Neural crest cell (in vitro differentiated cells): Measurements from ENCODE around the gene ACTN4. TPM values are rescaled to one million over a fixed set of nuclear protein-coding genes. Genes with fewer than 3 reads are reported as not detected.

ENCODE experiments used
- DNase-seq: peaks from one replicate; pipeline ENCODE4 v3.0.0; 2021; ENCODE audit warnings: low read depth, mixed read lengths, low spot score
- H3K27ac Mint-ChIP-seq: one replicate; pipeline ENCODE4 v1.8.0; 2021; ENCODE audit warnings: mild to moderate bottlenecking, mixed read lengths; ENCODE audit not compliant: unreplicated experiment
- H3K27me3 Mint-ChIP-seq: 2 replicates; pipeline ENCODE4 v1.8.0; 2021; ENCODE audit warnings: low read depth, mild to moderate bottlenecking, mixed read lengths
- H3K36me3 Mint-ChIP-seq: 2 replicates; pipeline ENCODE4 v1.8.0; 2021; ENCODE audit warnings: low read depth, mild to moderate bottlenecking, mixed read lengths
- H3K4me1 Mint-ChIP-seq: 2 replicates; pipeline ENCODE4 v1.8.0; 2021; ENCODE audit warnings: mixed read lengths
- H3K4me3 Mint-ChIP-seq: one replicate; pipeline ENCODE4 v1.8.0; 2021; ENCODE audit warnings: mild to moderate bottlenecking, mixed read lengths
- H3K9me3 Mint-ChIP-seq: 2 replicates; pipeline ENCODE4 v1.8.0; 2021; ENCODE audit warnings: mixed read lengths
- total RNA-seq: library from RNA; stranded (reverse); gene quantifications from 2 replicates; pipeline ENCODE4 v1.2.1, GENCODE V29; 2021
- TF ChIP-seq, protein P1 (sequence below): fragments of 200-600 bp; sonication (generic); conservative IDR thresholded peaks from 2 replicates; pipeline ENCODE4 v1.5.0; 2021; ENCODE audit warnings: antibody characterized with exemption, mild to moderate bottlenecking

ACTN4 gene
- total RNA-seq, 1 donor from 2014 or later = 324 TPM

DNA sequence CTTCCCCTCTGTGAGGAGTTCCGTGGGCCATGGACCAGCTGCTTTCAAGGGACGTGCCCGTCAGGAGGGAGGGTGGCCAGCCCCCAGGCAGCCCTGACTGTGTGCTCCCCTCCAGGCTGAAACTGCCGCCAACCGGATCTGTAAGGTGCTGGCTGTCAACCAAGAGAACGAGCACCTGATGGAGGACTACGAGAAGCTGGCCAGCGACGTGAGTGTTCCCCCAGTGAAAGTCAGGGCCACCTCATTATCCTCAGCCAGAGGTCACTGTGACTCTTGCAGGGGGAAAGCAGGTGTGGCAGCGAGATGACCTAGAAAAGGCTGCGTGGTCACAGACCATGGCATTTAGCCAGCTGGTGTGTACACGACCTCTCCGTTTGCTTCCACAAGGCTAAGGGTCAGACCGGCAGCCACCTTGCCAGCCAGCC, 66.9 kb downstream of the ACTN4 start:
- TF ChIP-seq, protein P1, sequence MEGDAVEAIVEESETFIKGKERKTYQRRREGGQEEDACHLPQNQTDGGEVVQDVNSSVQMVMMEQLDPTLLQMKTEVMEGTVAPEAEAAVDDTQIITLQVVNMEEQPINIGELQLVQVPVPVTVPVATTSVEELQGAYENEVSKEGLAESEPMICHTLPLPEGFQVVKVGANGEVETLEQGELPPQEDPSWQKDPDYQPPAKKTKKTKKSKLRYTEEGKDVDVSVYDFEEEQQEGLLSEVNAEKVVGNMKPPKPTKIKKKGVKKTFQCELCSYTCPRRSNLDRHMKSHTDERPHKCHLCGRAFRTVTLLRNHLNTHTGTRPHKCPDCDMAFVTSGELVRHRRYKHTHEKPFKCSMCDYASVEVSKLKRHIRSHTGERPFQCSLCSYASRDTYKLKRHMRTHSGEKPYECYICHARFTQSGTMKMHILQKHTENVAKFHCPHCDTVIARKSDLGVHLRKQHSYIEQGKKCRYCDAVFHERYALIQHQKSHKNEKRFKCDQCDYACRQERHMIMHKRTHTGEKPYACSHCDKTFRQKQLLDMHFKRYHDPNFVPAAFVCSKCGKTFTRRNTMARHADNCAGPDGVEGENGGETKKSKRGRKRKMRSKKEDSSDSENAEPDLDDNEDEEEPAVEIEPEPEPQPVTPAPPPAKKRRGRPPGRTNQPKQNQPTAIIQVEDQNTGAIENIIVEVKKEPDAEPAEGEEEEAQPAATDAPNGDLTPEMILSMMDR = no peak
- DNase-seq = no peak
- no peak overlapping the region for H3K27ac Mint-ChIP-seq
- no peak overlapping the region for H3K4me3 Mint-ChIP-seq
- H3K27me3 Mint-ChIP-seq = no peaks in the 10 kb centered on the region
- H3K9me3 Mint-ChIP-seq = no peaks in the 10 kb centered on the region
- peaks cover 4% of the 10 kb centered on the region for H3K36me3 Mint-ChIP-seq
- peaks cover 24% of the 10 kb centered on the region for H3K4me1 Mint-ChIP-seq

- Mint-ChIP-seq H3K4me1 (peaks cover 17% of the 10 kb centered on the region), H3K9me3 (no peaks in the 10 kb centered on the region), H3K27me3 (no peaks in the 10 kb centered on the region), H3K27ac (no peak overlapping the region), H3K36me3 (peaks cover under 1% of the 10 kb centered on the region), H3K4me3 (no peak overlapping the region)
- no peak for DNase-seq
- TF ChIP-seq, protein P1 = no peak
These were observed 68.1 kb downstream of the ACTN4 start for GRCh38 chr19:38715555-38715954.

DNA sequence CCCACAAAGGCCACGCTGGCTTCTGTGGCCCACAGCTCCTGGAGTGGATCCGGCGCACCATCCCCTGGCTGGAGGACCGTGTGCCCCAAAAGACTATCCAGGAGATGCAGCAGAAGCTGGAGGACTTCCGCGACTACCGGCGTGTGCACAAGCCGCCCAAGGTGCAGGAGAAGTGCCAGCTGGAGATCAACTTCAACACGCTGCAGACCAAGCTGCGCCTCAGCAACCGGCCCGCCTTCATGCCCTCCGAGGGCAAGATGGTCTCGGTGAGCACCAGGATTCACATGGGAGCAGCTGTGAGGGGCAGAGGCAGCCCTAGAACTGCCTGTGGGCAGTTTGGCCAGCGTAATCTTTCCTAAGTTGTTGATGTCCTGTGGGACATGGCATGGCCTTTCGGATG, 69.6 kb downstream of the ACTN4 start:
- Mint-ChIP-seq H3K27ac (no peak overlapping the region), H3K36me3 (no peaks in the 10 kb centered on the region), H3K27me3 (peaks cover under 1% of the 10 kb centered on the region), H3K4me3 (no peak overlapping the region), H3K4me1 (peaks cover 22% of the 10 kb centered on the region), H3K9me3 (no peaks in the 10 kb centered on the region)
- TF ChIP-seq, protein P1 = no peak
- DNase-seq = no peak

DNA sequence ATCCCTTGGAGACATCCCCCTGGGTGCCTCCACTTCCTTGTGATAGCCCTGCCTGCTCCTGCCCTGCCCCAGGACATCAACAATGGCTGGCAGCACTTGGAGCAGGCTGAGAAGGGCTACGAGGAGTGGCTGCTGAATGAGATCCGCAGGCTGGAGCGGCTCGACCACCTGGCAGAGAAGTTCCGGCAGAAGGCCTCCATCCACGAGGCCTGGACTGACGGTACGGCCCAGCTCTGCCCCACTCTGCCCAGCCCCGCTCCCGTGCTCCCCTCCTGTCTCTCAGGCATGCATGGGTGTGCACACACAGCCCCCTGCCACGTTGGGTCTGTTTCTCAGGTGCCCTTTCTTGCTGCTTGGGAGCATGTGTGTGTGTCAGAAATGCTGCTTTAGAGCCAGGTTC, 70.4 kb downstream of the ACTN4 start:
- Mint-ChIP-seq H3K4me1 (peaks cover 28% of the 10 kb centered on the region), H3K27me3 (peaks cover 2% of the 10 kb centered on the region), H3K36me3 (no peaks in the 10 kb centered on the region), H3K9me3 (no peaks in the 10 kb centered on the region), H3K27ac (no peak overlapping the region), H3K4me3 (no peak overlapping the region)
- TF ChIP-seq, protein P1 = no peak
- no peak for DNase-seq

DNA sequence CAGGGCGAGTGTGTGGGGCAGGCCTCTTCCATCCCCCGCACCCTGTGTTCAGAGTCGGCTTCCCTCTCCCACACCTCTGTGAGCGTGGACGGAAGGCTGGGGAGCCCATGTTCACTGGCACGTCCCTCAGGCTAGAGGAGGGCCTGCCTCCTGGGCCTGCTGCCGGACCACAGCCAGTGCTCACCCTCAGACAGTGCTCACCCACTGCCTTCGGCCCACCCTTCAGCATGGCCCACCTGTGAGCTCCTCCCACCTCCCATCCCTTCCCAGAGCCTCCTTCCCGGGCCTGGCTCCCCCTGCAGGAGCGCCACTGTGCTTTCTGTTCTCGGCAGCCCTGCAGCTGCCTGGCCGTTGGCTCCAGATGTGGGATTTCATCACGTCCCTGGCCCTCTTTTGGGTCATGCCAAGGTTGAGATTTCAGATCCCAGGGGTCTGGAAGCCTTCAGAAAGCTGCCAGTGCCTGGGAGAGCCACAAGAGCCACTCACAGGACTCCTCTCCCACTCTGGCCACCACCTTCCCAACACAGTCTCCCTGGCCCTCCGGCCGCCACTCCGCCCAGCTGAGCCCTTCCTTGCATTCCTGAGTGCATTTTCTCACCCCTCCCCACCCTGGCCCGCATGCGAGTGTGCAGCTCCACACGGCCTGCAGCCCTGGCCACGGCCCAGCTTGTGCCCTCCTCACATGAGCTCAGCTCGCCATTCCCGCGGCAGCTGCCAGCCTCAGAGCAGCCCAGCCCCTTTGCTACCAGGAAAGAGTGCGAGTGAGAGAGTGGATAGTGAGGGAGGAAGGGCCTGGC, 71.5 kb downstream of the ACTN4 start:
- no peak for DNase-seq
- Mint-ChIP-seq H3K4me3 (no peak overlapping the region), H3K9me3 (no peaks in the 10 kb centered on the region), H3K27me3 (peaks cover 2% of the 10 kb centered on the region), H3K27ac (no peak overlapping the region), H3K36me3 (no peaks in the 10 kb centered on the region), H3K4me1 (peaks cover 24% of the 10 kb centered on the region)
- TF ChIP-seq, protein P1 = peak; percentile 39
